Mucosa of descending colon (tissue), 3 donors: ENCODE measurements around the gene THAP6. TPM values are rescaled to one million over a fixed set of nuclear protein-coding genes. Genes with fewer than 3 reads are reported as not detected.

Experiments used
- ATAC-seq: fragments of 200-7000 bp; cut with Tn5 transposase; one replicate; pipeline ENCODE4 v1.9.1; 2020; ENCODE audit warnings: mild to moderate bottlenecking, moderate library complexity
- DNase-seq, 3 donors: peaks; one replicate each; pipeline ENCODE4 v3.0.0-alpha.2; 2020
- H3K36me3 ChIP-seq: fragments of 200-600 bp; one replicate; pipeline ENCODE4 v1.8.0; 2021; ENCODE audit warnings: low read depth, mild to moderate bottlenecking
- H3K4me1 ChIP-seq: fragments of 200-600 bp; one replicate; pipeline ENCODE4 v1.8.0; 2021; ENCODE audit warnings: low read depth, mild to moderate bottlenecking
- H3K4me3 ChIP-seq: fragments of 200-600 bp; one replicate; pipeline ENCODE4 v1.8.0; 2021; ENCODE audit warnings: mild to moderate bottlenecking
- H3K9me3 ChIP-seq: fragments of 200-600 bp; one replicate; pipeline ENCODE4 v1.8.0; 2021; ENCODE audit warnings: mild to moderate bottlenecking
- intact Hi-C, 2 donors: fragments of 100-400 bp; cut with DNase I in 1 of 2; cut with micrococcal nuclease in 1 of 2; formaldehyde crosslinking; loops; one replicate each; pipeline versions ENCODE4 v1.11.0 to v1.11.1; 2022; cut with DNase I, micrococcal nuclease
- total RNA-seq, 3 donors: library from RNA; stranded (reverse); fragmentation: NEBNext Ultra II Directional in 2 of 3; extraction: Animal tissue kit (Norgen Biotek cat#: 25700) in 2 of 3; gene quantifications; one replicate each; pipeline versions ENCODE4 v1.2.1 to v1.2.4, GENCODE V29; 2021 to 2023
- TF ChIP-seq, protein P1 (sequence below): fragments of 200-600 bp; IDR thresholded peaks from one replicate; pipeline ENCODE4 v1.8.0; 2022; ENCODE audit warnings: antibody characterized with exemption, mild to moderate bottlenecking
- donor health status: DM: no; HTN: no; CAD: no; lungs with moderate emphysema.
- donor health status: DM: no; HTN: no; CAD: no.
- donor health status: DM: no; HTN: yes; CAD: no.

Gene THAP6
- total RNA-seq, 3 donors from 2014 or later = 17.3 to 21.8 (median 21.5) TPM

DNA sequence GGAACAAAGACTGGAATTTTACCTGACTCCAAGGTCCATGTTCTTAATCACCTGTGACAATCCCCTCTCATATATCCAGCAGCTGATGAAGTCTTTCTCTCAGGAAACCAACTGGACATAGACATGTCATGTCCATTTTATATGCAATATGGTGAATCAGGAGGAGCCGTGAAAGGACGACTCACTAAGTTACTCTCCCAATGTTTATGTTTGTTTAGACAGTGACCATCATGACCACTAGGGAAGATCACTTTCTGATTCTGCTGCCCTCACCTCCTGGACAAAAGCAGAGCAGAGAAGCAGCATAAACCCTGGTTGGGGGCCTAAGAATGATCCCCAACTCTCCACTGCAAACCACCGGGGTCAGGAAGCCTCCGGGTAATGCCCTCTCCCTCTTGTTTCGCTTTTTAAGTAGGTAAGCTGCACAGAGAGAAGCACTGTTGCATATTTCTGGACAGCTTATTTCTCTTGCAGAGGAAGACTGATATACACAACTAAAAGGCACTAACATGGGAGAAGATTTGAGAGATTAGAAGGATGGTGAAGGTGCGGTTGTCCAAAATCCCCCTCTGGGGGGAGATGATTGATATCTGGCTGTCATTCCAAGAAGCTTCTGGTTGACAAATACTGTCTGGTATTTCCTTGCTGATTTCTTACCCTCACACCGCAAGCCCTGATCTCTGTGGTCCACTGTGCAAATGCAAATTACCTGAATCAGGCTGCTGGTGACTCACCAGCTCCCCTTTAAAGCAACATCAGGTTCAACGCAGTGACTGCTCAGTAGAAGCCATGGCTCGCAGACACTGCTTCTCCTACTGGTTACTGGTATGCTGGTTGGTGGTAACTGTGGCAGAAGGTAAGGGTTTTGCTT lies 41.3 kb downstream of the THAP6 start, which contains the start of gene ODAPH:
Gene ODAPH, plus strand, starts transcription at position 773 of the 871 bp plus-strand sequence. Its CDS starts 17 bp downstream, at position 790.
- DNase-seq = peak in 1 of 3 donors; percentile 10
- H3K36me3 ChIP-seq = no peaks in the 10 kb centered on the region
- no peaks in the 10 kb centered on the region for H3K4me1 ChIP-seq
- no peak within 1 kb of the TSS for H3K4me3 ChIP-seq
- TF ChIP-seq, protein P1, sequence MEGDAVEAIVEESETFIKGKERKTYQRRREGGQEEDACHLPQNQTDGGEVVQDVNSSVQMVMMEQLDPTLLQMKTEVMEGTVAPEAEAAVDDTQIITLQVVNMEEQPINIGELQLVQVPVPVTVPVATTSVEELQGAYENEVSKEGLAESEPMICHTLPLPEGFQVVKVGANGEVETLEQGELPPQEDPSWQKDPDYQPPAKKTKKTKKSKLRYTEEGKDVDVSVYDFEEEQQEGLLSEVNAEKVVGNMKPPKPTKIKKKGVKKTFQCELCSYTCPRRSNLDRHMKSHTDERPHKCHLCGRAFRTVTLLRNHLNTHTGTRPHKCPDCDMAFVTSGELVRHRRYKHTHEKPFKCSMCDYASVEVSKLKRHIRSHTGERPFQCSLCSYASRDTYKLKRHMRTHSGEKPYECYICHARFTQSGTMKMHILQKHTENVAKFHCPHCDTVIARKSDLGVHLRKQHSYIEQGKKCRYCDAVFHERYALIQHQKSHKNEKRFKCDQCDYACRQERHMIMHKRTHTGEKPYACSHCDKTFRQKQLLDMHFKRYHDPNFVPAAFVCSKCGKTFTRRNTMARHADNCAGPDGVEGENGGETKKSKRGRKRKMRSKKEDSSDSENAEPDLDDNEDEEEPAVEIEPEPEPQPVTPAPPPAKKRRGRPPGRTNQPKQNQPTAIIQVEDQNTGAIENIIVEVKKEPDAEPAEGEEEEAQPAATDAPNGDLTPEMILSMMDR = no peak
- peak; percentile 60 for ATAC-seq
- intact Hi-C loops = no loop called here
- no peaks in the 10 kb centered on the region for H3K9me3 ChIP-seq

DNA sequence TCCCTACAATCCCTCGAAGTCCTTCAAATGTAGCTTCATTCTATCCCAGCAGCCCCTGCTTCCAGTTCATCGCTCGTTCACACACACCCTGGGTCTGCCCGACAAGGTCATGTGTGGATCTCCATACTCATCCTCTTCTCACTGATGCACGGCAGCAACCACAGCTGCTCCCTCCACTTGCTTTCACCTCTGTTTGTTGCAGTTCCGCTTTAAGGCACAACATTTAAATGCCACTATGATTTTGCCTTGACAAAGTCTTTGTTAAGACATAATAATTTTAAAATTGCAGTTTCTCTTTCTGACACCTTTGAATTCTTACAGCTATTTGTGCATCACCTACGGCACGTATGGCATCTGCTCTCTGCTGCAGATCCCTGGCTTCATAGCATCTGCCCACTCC lies 43.4 kb downstream of the THAP6 start:
- Histone ChIP-seq H3K36me3 (no peaks in the 10 kb centered on the region), H3K4me3 (no peak overlapping the region), H3K9me3 (no peaks in the 10 kb centered on the region), H3K4me1 (no peaks in the 10 kb centered on the region)
- DNase-seq (no peak), ATAC-seq (no peak)
- intact Hi-C loops = no loop called here
- TF ChIP-seq, protein P1 = no peak

- TF ChIP-seq, protein P1 = no peak
- no peak for DNase-seq
- Histone ChIP-seq H3K4me3 (no peak overlapping the region), H3K36me3 (no peaks in the 10 kb centered on the region), H3K9me3 (no peaks in the 10 kb centered on the region), H3K4me1 (no peaks in the 10 kb centered on the region)
- no peak for ATAC-seq
- intact Hi-C loops = no loop called here
These were observed 47.5 kb downstream of the THAP6 start for GRCh38 chr4:75561789-75562188.

- TF ChIP-seq, protein P1 = no peak
- H3K9me3 ChIP-seq = no peaks in the 10 kb centered on the region
- no peak overlapping the region for H3K4me3 ChIP-seq
- DNase-seq = no peak
- H3K4me1 ChIP-seq = no peaks in the 10 kb centered on the region
- intact Hi-C loops = no loop called here
- H3K36me3 ChIP-seq = no peaks in the 10 kb centered on the region
- ATAC-seq = no peak
These were observed 49.8 kb downstream of the THAP6 start for GRCh38 chr4:75564023-75564422.

- H3K4me3 ChIP-seq = no peak overlapping the region
- ATAC-seq (no peak), DNase-seq (no peak)
- TF ChIP-seq, protein P1 = no peak
- H3K36me3 ChIP-seq = no peaks in the 10 kb centered on the region
- intact Hi-C loops = no loop called here
- H3K4me1 ChIP-seq = no peaks in the 10 kb centered on the region
- no peaks in the 10 kb centered on the region for H3K9me3 ChIP-seq
These were observed 51.2 kb downstream of the THAP6 start for GRCh38 chr4:75565481-75565880.
